GM06990 (cell line): ENCODE measurements around the gene GNLY.

Experiments
- DNase-seq: peaks from one replicate; pipeline ENCODE4 v3.0.0-alpha.2; 2011; ENCODE audit not compliant: insufficient read length; ENCODE audit errors: extremely low read depth
- H3K27me3 ChIP-seq: replicated peaks from 2 replicates; pipeline ENCODE4 v1.6.0; 2011; ENCODE audit warnings: low read length; ENCODE audit not compliant: control insufficient read depth, insufficient read depth
- H3K36me3 ChIP-seq: 2 replicates; pipeline ENCODE4 v1.5.1; 2011; ENCODE audit warnings: low read length; ENCODE audit not compliant: control insufficient read depth, insufficient read depth
- H3K4me3 ChIP-seq: replicated peaks from 2 replicates; pipeline ENCODE4 v1.5.1; 2011; ENCODE audit warnings: low read depth, mild to moderate bottlenecking, control low read depth, low read length
- CTCF ChIP-seq: IDR thresholded peaks from 2 replicates; pipeline ENCODE4 v1.5.1; 2011; ENCODE audit warnings: low read length, control low read depth, mild to moderate bottlenecking, inconsistent platforms; ENCODE audit not compliant: insufficient read depth, poor library complexity, severe bottlenecking

GNLY gene

DNA sequence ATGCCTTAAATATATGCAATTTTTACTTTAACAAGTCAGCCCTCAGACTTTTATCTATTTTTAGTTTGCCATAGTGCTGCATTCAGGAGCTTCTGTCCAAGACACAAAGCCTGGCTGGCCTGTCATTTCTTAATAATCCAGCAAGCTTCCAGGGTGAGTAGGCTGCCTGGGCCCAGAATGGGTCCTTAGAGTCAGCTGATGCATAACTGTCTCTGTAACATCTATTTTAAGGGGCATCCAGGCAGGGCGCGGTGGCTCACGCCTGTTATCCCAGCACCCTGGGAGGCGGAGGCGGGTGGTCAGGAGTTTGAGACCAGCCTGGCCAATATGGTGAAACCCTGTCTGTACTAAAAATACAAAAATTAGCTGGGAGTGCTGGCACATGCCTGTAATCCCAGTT is 11.8 kb upstream of the GNLY start:
- no peak for TF ChIP-seq CTCF
- Histone ChIP-seq H3K36me3 (no peaks in the 10 kb centered on the region), H3K27me3 (no peaks in the 10 kb centered on the region), H3K4me3 (no peak overlapping the region)
- DNase-seq: no peak

DNA sequence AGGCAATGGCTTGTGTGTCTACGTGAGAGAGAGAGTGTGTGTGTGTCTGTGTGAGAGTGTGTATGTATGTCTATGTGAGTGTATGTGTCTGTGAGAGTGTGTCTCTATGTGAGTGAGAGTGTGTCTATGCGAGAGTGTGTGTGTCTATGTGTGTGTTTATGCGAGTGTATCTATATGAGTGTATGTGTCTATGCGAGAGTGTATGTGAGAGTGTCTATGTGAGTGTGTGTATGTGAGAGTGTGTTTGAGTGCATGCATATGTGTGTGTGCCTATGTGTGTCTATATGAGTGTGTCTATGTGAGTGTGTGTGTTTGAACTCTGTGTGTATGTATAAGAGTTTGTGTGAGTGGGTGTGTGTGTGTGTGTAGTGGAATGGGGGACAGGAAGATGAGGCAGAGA is 9.8 kb upstream of the GNLY start:
- no peak for TF ChIP-seq CTCF
- no peaks in the 10 kb centered on the region for H3K27me3 ChIP-seq
- no peak for DNase-seq
- H3K4me3 ChIP-seq: no peak overlapping the region
- H3K36me3 ChIP-seq: no peaks in the 10 kb centered on the region

GRCh38 chr2:85684806-85685205 is 9.4 kb upstream of the GNLY start:
- no peak for TF ChIP-seq CTCF
- DNase-seq: no peak
- no peaks in the 10 kb centered on the region for H3K27me3 ChIP-seq
- H3K4me3 ChIP-seq: no peak overlapping the region
- H3K36me3 ChIP-seq: no peaks in the 10 kb centered on the region

DNA sequence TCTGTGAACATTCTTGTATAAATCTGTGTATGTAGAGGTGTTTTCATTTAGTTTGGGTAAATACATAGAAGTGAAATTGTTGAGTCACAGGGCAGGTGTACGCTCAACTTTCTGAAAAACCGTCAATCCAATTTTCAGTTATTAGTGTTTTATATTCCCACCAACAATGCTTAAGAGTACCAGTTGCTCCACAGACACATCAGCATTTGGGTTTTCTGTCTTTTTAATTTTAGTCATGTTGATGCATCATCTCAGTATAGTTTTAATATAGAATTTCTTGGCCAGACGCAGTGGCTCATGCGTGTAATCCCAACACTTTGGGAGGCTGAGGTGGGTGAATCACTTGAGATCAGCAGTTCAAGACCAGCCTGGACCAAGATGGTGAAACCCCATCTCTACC is 3.2 kb upstream of the GNLY start:
- no peak for TF ChIP-seq CTCF
- Histone ChIP-seq H3K4me3 (no peak overlapping the region), H3K27me3 (no peaks in the 10 kb centered on the region), H3K36me3 (no peaks in the 10 kb centered on the region)
- no peak for DNase-seq

GRCh38 chr2:85692039-85692645 is 2.0 kb upstream of the GNLY start:
- H3K4me3 ChIP-seq: no peak overlapping the region
- no peaks in the 10 kb centered on the region; the same call in 1 of the 2 replicates for H3K27me3 ChIP-seq
- no peak for DNase-seq
- no peak for TF ChIP-seq CTCF
- no peaks in the 10 kb centered on the region for H3K36me3 ChIP-seq

GRCh38 chr2:85695121-85695520 is 963 bp downstream of the GNLY start:
- TF ChIP-seq CTCF: no peak
- no peak for DNase-seq
- Histone ChIP-seq H3K4me3 (no peak overlapping the region), H3K27me3 (no peaks in the 10 kb centered on the region; the same call in 1 of the 2 replicates), H3K36me3 (no peaks in the 10 kb centered on the region)
